Subcutaneous adipose tissue (tissue), 4 donors: ENCODE results near the gene PHLPP2. TPM values are rescaled to one million over a fixed set of nuclear protein-coding genes. Genes with fewer than 3 reads are reported as not detected.

Experiments
- CTCF ChIP-seq: fragments of 450-650 bp; IDR thresholded peaks from one replicate; pipeline ENCODE4 v1.5.1; 2016; ENCODE audit warnings: low read depth, mild to moderate bottlenecking, control low read depth, antibody characterized with exemption, moderate library complexity
- total RNA-seq, 4 donors: library from RNA; depleted of rRNA; stranded (reverse); fragments of >200 nt; gene quantifications; one replicate each; pipeline ENCODE4 v1.1.0, GENCODE V29; 2016

Gene PHLPP2
- total RNA-seq, 4 donors from 2014 or later = 9.0 to 12.1 (median 10.4) TPM

DNA sequence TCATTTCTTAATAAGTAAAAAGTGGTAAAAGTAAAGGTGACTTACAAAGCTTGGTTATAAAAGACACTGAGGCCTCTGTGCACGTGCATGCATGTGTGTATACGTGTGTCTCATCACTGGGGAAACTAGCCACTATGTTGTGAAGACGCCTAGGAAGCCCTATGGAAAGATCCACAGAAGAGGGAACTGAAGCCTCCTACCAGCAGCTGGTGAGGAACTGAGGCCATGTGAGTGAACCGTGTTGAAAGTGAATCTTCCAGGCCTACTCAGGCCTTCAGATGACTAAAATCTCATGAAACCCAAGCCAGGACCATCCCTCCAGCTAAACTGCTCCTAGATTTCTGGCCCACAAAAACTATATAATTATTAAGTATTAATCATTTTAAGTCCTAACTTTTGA is 23.7 kb downstream of the PHLPP2 start:
- TF ChIP-seq CTCF = no peak

DNA sequence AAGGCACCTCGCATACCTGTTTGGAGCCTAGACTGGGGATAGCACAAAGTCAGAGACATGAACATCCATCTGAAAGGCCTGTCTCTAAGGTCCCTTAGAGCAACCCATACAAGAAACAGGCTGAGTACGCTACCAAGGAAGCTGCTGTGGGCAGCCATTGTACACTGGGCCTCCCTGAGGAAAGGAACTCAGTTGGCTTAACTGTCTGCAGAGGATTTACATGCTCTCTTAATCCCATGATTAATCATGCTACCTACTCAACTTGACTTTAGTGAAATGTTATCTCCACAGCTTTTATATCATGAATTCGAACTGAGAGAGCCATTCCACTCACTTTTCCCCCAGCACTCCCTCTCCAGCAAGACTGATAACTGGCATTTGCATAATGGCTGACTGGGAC is 26.0 kb downstream of the PHLPP2 start:
- no peak for TF ChIP-seq CTCF

GRCh38 chr16:71693164-71693563 is 31.3 kb downstream of the PHLPP2 start:
- no peak for TF ChIP-seq CTCF

DNA sequence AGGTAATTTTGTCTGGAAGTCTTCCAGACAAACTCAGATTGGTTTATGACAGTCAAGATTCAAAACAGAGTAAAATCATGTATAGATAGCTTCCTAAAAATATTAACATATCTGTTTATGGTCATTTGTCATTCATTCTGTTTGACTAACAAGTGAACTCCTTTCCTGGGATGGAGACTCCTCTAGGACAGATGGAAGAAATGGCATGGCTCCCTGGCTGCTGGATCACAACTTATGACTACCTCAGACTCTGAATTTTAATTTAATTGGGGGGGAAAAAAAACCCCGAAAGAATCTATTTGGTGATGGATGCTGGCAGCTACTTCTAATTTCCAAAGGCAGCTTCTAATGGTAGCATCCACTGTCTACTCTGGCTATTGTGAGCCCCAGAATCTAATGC is 34.6 kb downstream of the PHLPP2 start:
- no peak for TF ChIP-seq CTCF

GRCh38 chr16:71687861-71688260 is 36.6 kb downstream of the PHLPP2 start:
- no peak for TF ChIP-seq CTCF

- TF ChIP-seq CTCF = no peak
Observed at GRCh38 chr16:71681360-71681759, 43.1 kb downstream of the PHLPP2 start.

DNA sequence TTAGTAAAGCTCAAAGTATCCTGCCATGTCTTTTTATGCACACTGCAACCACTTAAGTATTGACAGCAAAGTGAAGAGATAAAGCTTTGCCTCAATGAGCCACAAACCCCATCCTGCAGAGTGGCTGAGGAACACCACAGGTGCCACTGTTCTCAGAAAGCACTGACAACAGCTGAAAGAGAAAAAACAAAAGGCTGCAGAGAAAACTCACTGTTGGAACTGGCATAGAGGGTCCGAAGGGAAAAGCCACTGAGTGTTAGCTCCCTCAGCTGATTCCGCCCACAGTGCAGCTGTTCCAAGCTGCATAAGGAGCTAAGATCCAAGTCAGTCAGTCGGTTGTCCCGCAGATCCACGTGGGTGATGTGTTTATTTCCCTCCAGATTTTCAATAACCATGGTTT is 48.3 kb downstream of the PHLPP2 start:
- no peak for TF ChIP-seq CTCF
